Measurements from ENCODE around the gene OFD1. TPM values are rescaled to one million over a fixed set of nuclear protein-coding genes. Genes with fewer than 3 reads are reported as not detected.

OFD1 gene
- total RNA-seq, 1 experiment from 2014 or later: 14.4 TPM

DNA sequence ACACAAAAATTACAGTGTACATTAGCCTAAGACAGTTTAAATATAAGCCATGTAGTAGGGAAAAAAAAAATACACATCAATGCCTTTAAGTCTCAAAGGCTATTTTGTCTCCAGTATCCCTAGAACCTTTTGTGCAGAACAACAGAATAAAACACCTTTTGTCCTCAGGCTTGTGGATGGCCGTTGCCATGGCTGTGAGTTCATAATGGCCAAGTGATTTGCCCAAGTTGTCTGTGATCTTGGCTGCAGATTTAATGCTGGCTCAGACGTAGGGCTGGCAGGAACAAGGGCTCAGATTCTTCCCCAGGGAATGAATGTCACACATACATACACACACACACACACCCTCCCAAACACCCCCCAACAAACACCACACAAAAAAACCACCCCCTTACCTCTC, 57.0 kb downstream of the OFD1 start:
- CTCF ChIA-PET: no interaction called here
- no peak overlapping the region for H3K4me3 ChIP-seq (ENCODE audit: low read length)
- no peaks in the 10 kb centered on the region for H3K27me3 ChIP-seq (ENCODE audit: low read length)
- POLR2A ChIA-PET (ENCODE audit: unreplicated experiment): no interaction called here
- no peak overlapping the region for H3K4me2 ChIP-seq (ENCODE audit: low read length)
- intact Hi-C loops (cut with micrococcal nuclease): no loop called here
- no TSS peak for BruUV-seq (replicated peaks)
- no peak for TF ChIP-seq EZH2 (IDR thresholded peaks at IDR 0.05; ENCODE audit: low read length, unreplicated experiment)
- TF ChIP-seq EZH2phosphoT487 (IDR thresholded peaks at IDR 0.05; ENCODE audit: borderline replicate concordance, low read length): no peak
- TF ChIP-seq, protein P1, sequence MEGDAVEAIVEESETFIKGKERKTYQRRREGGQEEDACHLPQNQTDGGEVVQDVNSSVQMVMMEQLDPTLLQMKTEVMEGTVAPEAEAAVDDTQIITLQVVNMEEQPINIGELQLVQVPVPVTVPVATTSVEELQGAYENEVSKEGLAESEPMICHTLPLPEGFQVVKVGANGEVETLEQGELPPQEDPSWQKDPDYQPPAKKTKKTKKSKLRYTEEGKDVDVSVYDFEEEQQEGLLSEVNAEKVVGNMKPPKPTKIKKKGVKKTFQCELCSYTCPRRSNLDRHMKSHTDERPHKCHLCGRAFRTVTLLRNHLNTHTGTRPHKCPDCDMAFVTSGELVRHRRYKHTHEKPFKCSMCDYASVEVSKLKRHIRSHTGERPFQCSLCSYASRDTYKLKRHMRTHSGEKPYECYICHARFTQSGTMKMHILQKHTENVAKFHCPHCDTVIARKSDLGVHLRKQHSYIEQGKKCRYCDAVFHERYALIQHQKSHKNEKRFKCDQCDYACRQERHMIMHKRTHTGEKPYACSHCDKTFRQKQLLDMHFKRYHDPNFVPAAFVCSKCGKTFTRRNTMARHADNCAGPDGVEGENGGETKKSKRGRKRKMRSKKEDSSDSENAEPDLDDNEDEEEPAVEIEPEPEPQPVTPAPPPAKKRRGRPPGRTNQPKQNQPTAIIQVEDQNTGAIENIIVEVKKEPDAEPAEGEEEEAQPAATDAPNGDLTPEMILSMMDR (conservative IDR thresholded peaks at IDR 0.05; ENCODE audit: low read depth, low read length): no peak
- H3F3A ChIP-seq (ENCODE audit: low read length, unreplicated experiment): no peaks in the 10 kb centered on the region
- no peaks in the 10 kb centered on the region for H3K9me2 ChIP-seq (replicated peaks; ENCODE audit: low read length)
- no peaks in the 10 kb centered on the region for H3K36me3 ChIP-seq (ENCODE audit: low read depth, low read length)
- no peaks in the 10 kb centered on the region; the same call in 1 of the 2 replicates for H3K4me1 ChIP-seq (ENCODE audit: insufficient read depth, low read length)
- ATAC-seq: no peak
- H3K27ac ChIP-seq (ENCODE audit: low read length): no peak overlapping the region
- H4K20me1 ChIP-seq (ENCODE audit: low read length): no peaks in the 10 kb centered on the region
- H3K79me2 ChIP-seq (ENCODE audit: low read length): no peaks in the 10 kb centered on the region
- H3K9ac ChIP-seq (ENCODE audit: low read length): no peak overlapping the region
- no peak for DNase-seq
- H2AFZ ChIP-seq (ENCODE audit: low read length): no peak overlapping the region
- no peaks in the 10 kb centered on the region for H3K9me3 ChIP-seq (ENCODE audit: low read length)

DNA sequence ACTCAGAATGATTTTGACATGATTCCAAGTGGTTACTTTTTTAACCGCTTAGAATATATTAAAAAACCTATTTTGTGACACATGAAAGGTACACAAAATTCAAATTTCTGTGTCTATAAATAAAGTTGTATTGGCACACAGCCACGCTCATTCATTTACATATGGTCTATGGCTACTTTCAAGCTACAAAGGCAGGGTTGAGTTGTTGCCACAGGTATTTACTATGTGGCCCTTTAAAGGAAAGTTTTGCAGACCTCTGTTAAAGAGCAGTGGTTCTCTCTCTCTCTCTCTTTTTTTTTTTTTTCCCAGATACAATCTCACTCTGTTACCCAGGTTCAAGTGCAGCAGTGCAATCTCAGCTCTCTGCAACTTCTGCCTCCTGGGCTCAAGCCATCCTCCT, 59.3 kb downstream of the OFD1 start:
- Histone ChIP-seq H3K9ac (ENCODE audit: low read length) (no peak overlapping the region), H3K27ac (ENCODE audit: low read length) (no peak overlapping the region), H3K36me3 (ENCODE audit: low read depth, low read length) (no peaks in the 10 kb centered on the region), H3K79me2 (ENCODE audit: low read length) (no peaks in the 10 kb centered on the region), H4K20me1 (ENCODE audit: low read length) (no peaks in the 10 kb centered on the region), H3F3A (ENCODE audit: low read length, unreplicated experiment) (no peaks in the 10 kb centered on the region), H3K9me3 (ENCODE audit: low read length) (no peaks in the 10 kb centered on the region), H3K4me2 (ENCODE audit: low read length) (no peak overlapping the region), H3K27me3 (ENCODE audit: low read length) (no peaks in the 10 kb centered on the region), H3K4me1 (ENCODE audit: insufficient read depth, low read length) (no peaks in the 10 kb centered on the region; the same call in 1 of the 2 replicates), H2AFZ (ENCODE audit: low read length) (no peak overlapping the region), H3K4me3 (ENCODE audit: low read length) (no peak overlapping the region), H3K9me2 (replicated peaks; ENCODE audit: low read length) (no peaks in the 10 kb centered on the region)
- DNase-seq (no peak), ATAC-seq (no peak)
- ChIA-PET CTCF (no interaction called here), POLR2A (ENCODE audit: unreplicated experiment) (no interaction called here)
- TF ChIP-seq EZH2phosphoT487 (IDR thresholded peaks at IDR 0.05; ENCODE audit: borderline replicate concordance, low read length): no peak
- TF ChIP-seq EZH2 (IDR thresholded peaks at IDR 0.05; ENCODE audit: low read length, unreplicated experiment): no peak
- TF ChIP-seq, protein P1 (conservative IDR thresholded peaks at IDR 0.05; ENCODE audit: low read depth, low read length): no peak
- intact Hi-C loops (cut with micrococcal nuclease): no loop called here
- BruUV-seq (replicated peaks): no TSS peak

DNA sequence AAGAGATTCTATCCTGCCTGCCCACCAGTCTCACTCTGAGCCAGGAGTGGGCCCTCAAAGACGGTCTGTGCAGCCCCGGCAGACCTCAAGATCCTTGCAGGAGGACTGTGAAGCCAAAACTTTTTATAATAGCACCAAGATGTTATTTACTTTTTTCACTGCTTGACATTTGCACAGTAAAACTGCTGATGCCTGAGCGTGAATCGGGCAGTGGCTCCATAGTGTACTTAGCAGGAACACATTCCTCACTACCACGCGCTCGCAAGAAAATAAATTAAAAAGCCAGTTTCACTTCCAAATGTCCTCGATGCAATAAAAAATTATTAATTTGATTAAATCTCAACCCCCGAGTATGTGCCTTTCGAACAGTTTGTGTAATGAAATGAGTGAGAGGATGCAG, 59.9 kb downstream of the OFD1 start:
- TF ChIP-seq EZH2phosphoT487 (IDR thresholded peaks at IDR 0.05; ENCODE audit: borderline replicate concordance, low read length) (no peak), EZH2 (IDR thresholded peaks at IDR 0.05; ENCODE audit: low read length, unreplicated experiment) (no peak)
- TF ChIP-seq, protein P1 (conservative IDR thresholded peaks at IDR 0.05; ENCODE audit: low read depth, low read length): no peak
- H3K9me3 ChIP-seq (ENCODE audit: low read length): no peaks in the 10 kb centered on the region
- no peaks in the 10 kb centered on the region for H3K27me3 ChIP-seq (ENCODE audit: low read length)
- H3K4me1 ChIP-seq (ENCODE audit: insufficient read depth, low read length): no peaks in the 10 kb centered on the region; the same call in 1 of the 2 replicates
- H4K20me1 ChIP-seq (ENCODE audit: low read length): no peaks in the 10 kb centered on the region
- intact Hi-C loops (cut with micrococcal nuclease): no loop called here
- ATAC-seq: no peak
- no peaks in the 10 kb centered on the region for H3K36me3 ChIP-seq (ENCODE audit: low read depth, low read length)
- no peak overlapping the region for H3K4me3 ChIP-seq (ENCODE audit: low read length)
- no TSS peak for BruUV-seq (replicated peaks)
- H3K4me2 ChIP-seq (ENCODE audit: low read length): no peak overlapping the region
- H3K9me2 ChIP-seq (replicated peaks; ENCODE audit: low read length): no peaks in the 10 kb centered on the region
- POLR2A ChIA-PET (ENCODE audit: unreplicated experiment): no interaction called here
- no peak for DNase-seq
- CTCF ChIA-PET: no interaction called here
- H3K79me2 ChIP-seq (ENCODE audit: low read length): no peaks in the 10 kb centered on the region
- no peak overlapping the region for H3K27ac ChIP-seq (ENCODE audit: low read length)
- no peak overlapping the region for H2AFZ ChIP-seq (ENCODE audit: low read length)
- H3K9ac ChIP-seq (ENCODE audit: low read length): no peak overlapping the region
- H3F3A ChIP-seq (ENCODE audit: low read length, unreplicated experiment): no peaks in the 10 kb centered on the region

All from PC-3 (cell line).